K562 (cell line): ENCODE measurements around the gene ARSI. TPM values are rescaled to one million over a fixed set of nuclear protein-coding genes. Genes with fewer than 3 reads are reported as not detected.

Source experiments
- ATAC-seq: fragments of 200-7000 bp; cut with Tn5 transposase; 3 replicates; pipeline ENCODE4 v1.9.1; 2020; ENCODE audit warnings: moderate library complexity
- BruUV-seq: library from RNA; stranded (reverse); fragments of 400-500 nt; replicated peaks from 2 replicates; lab custom pipeline; 2021; lab: Mats Ljungman, UMichigan
- CTCF ChIA-PET: fragments of 300-600 bp; formaldehyde crosslinking; extraction: SDS; loops from one replicate; lab custom pipeline; 2021; ENCODE audit warnings: low intra/inter-chr PET ratio; lab: Yijun Ruan, JAX
- POLR2A ChIA-PET: fragments of 300-600, 350-650 bp; sonication (Branson Sonifier 250); formaldehyde crosslinking; extraction: SDS; loops from one replicate; lab custom pipeline; 2021; ENCODE audit warnings: antibody characterized with exemption, inconsistent platforms; lab: Yijun Ruan, JAX
- DNase-seq, 4 experiments: peaks; one replicate each; pipeline versions ENCODE4 v3.0.0 to v3.0.0-alpha.2; 2011 to 2018; ENCODE audit warnings: low spot score in 3 of 4, mixed read lengths in 3 of 4; ENCODE audit errors: extremely low read depth in 1 of 4
- FAIRE-seq: peaks from 2 replicates; lab custom pipeline; 2011; peaks lifted over from hg19 to GRCh38; lab: Jason Lieb, UNC
- H2AFZ ChIP-seq: 2 replicates; pipeline ENCODE4 v1.6.0; 2011; ENCODE audit warnings: low read depth, low read length, control low read depth, inconsistent platforms
- H3K27ac ChIP-seq: fragments of 200-600 bp; 3 replicates; pipeline ENCODE4 v1.8.0; 2011; ENCODE audit warnings: low read depth, mild to moderate bottlenecking, control low read depth, inconsistent platforms, low read length, moderate library complexity, mixed read lengths; ENCODE audit errors: extremely low read depth
- H3K27me3 ChIP-seq, 2 experiments: fragments of 300-600 bp in 1 of 2; 2 replicates in 1 of 2; 3 replicates in 1 of 2; pipeline versions ENCODE4 v1.6.0 to v1.8.0; 2011; ENCODE audit warnings: inconsistent platforms in 2 of 2, low read length in 2 of 2, mild to moderate bottlenecking in 1 of 2, mixed read lengths in 1 of 2, moderate library complexity in 1 of 2; ENCODE audit not compliant: control insufficient read depth in 2 of 2, insufficient read depth in 2 of 2
- H3K36me3 ChIP-seq: fragments of 300-600 bp; 3 replicates; pipeline ENCODE4 v1.8.0; 2011; ENCODE audit warnings: mild to moderate bottlenecking, low read length, inconsistent platforms; ENCODE audit not compliant: control insufficient read depth, insufficient read depth
- H3K4me1 ChIP-seq, 2 experiments: fragments of 200-600 bp in 1 of 2; replicated peaks in 1 of 2; 2 replicates in 1 of 2; 3 replicates in 1 of 2; pipeline versions ENCODE4 v1.5.1 to v1.8.0; 2011; ENCODE audit warnings: inconsistent platforms in 2 of 2, low read length in 2 of 2, mild to moderate bottlenecking in 1 of 2, mixed read lengths in 1 of 2, moderate library complexity in 1 of 2; ENCODE audit not compliant: control insufficient read depth in 2 of 2, insufficient read depth in 2 of 2
- H3K4me2 ChIP-seq: 2 replicates; pipeline ENCODE4 v1.6.1; 2011; ENCODE audit warnings: low read length, control low read depth, inconsistent platforms, mixed read lengths; ENCODE audit not compliant: insufficient read depth
- H3K4me3 ChIP-seq: fragments of 200-600 bp; sonication (generic), shearing (Covaris generic); 2 replicates; pipeline ENCODE4 v1.5.1; 2016; ENCODE audit warnings: control low read depth, inconsistent platforms
- H3K79me2 ChIP-seq: fragments of 200-600 bp; 3 replicates; pipeline ENCODE4 v1.8.0; 2011; ENCODE audit warnings: low read length, inconsistent platforms; ENCODE audit not compliant: control insufficient read depth, insufficient read depth
- H3K9ac ChIP-seq, 2 experiments: 2 replicates each; pipeline versions ENCODE4 v1.6.0 to v1.6.1; 2011; ENCODE audit warnings: low read depth in 2 of 2, low read length in 2 of 2, control low read depth in 1 of 2, inconsistent platforms in 1 of 2, mild to moderate bottlenecking in 1 of 2, mixed read lengths in 1 of 2; ENCODE audit not compliant: insufficient read depth in 1 of 2
- H3K9me1 ChIP-seq: one replicate; pipeline ENCODE4 v1.6.0; 2011; ENCODE audit warnings: inconsistent platforms, mild to moderate bottlenecking, low read length, moderate library complexity; ENCODE audit not compliant: control insufficient read depth, insufficient read depth
- H3K9me3 ChIP-seq: replicated peaks from 2 replicates; pipeline ENCODE4 v1.5.1; 2011; ENCODE audit warnings: low read depth, low read length, inconsistent platforms; ENCODE audit not compliant: control insufficient read depth, insufficient read depth
- H4K20me1 ChIP-seq: replicated peaks from 2 replicates; pipeline ENCODE4 v1.6.1; 2011; ENCODE audit warnings: low read length, inconsistent platforms, mixed read lengths; ENCODE audit not compliant: control insufficient read depth, insufficient read depth
- CEBPB ChIP-seq: fragments of 450-650 bp; IDR thresholded peaks from 2 replicates; pipeline ENCODE4 v1.6.1; 2016; ENCODE audit warnings: missing genetic modification characterization, missing compliant biosample characterization
- CHD2 ChIP-seq: IDR thresholded peaks from 2 replicates; pipeline ENCODE4 v1.6.1; 2011; ENCODE audit warnings: low read depth, low read length
- CSDE1 ChIP-seq, 2 experiments: fragments of 450-650 bp; IDR thresholded peaks; 2 replicates each; pipeline ENCODE4 v1.6.1; 2016; ENCODE audit warnings: mild to moderate bottlenecking in 1 of 2
- CTBP1 ChIP-seq: fragments of 450-650 bp; IDR thresholded peaks from 2 replicates; pipeline ENCODE4 v1.6.1; 2016; ENCODE audit warnings: borderline replicate concordance
- KDM1A ChIP-seq, 2 experiments: fragments of 450-650 bp; IDR thresholded peaks; 2 replicates each; pipeline ENCODE4 v1.6.1; 2016; ENCODE audit warnings: mild to moderate bottlenecking in 2 of 2
- NCOA2 ChIP-seq, 2 experiments: fragments of 450-650 bp; IDR thresholded peaks; 2 replicates each; pipeline ENCODE4 v1.6.1; 2018; ENCODE audit warnings: mild to moderate bottlenecking in 2 of 2, moderate library complexity in 1 of 2; ENCODE audit not compliant: partially characterized antibody in 2 of 2
- RCOR1 ChIP-seq, 2 experiments: IDR thresholded peaks; 2 replicates each; pipeline ENCODE4 v1.6.1; 2012; ENCODE audit warnings: low read depth in 2 of 2, low read length in 2 of 2, borderline replicate concordance in 1 of 2, improper control_type of control experiment in 1 of 2
- RFX1 ChIP-seq: fragments of 450-650 bp; IDR thresholded peaks from 2 replicates; pipeline ENCODE4 v1.6.1; 2016; ENCODE audit warnings: mild to moderate bottlenecking, moderate library complexity
- WGBS: fragments of 100-300 bp; shearing (Covaris generic); methylation state at CpG from one replicate; pipeline ENCODE4 v1.1.6; 2016; ENCODE audit warnings: low coverage, mixed read lengths; ENCODE audit not compliant: insufficient coverage; ENCODE audit errors: missing lambda C conversion rate; 5-methylcytosine and 5-hydroxymethylcytosine counted together
- in situ Hi-C: fragments of 300-500 bp; cut with MboI; formaldehyde crosslinking; loops from 4 replicates; pipeline ENCODE4 v1.15.0; 2018; ENCODE audit warnings: inconsistent platforms, mixed read lengths
- intact Hi-C: fragments of 100-400 bp; cut with micrococcal nuclease; formaldehyde crosslinking; loops from 2 replicates; pipeline ENCODE4 v1.14.2; 2022
- polyA plus RNA-seq, 8 experiments: library from polyadenylated mRNA; depleted of rRNA in 4 of 8; stranded (reverse) in 5 of 8; unstranded in 3 of 8; fragments of >200 nt; fragmentation: Nextera tagmentation in 2 of 8; fragmentation: Illumina TruSeq in 1 of 8; extraction: Ambion mirVana in 2 of 8; extraction: Trizol in 1 of 8; gene quantifications; 2 replicates each; pipeline versions ENCODE4 v1.2.1 to v1.2.3, GENCODE V29; 2011 to 2014; ENCODE audit warnings: inconsistent platforms in 1 of 8, missing spikeins in 1 of 8
- total RNA-seq, 7 experiments: library from RNA; depleted of rRNA in 6 of 7; stranded (reverse); fragments of >200 nt in 6 of 7; fragmentation: Illumina TruSeq in 2 of 7; extraction: Trizol in 2 of 7; gene quantifications; 2 replicates each; pipeline versions ENCODE4 v1.2.1 to v1.2.3, GENCODE V29; 2011 to 2021; ENCODE audit warnings: low replicate concordance in 1 of 7
- TF ChIP-seq, protein P1 (sequence below), 3 experiments: fragments of 200-800 bp in 1 of 3; sonication (Bioruptor generic) in 1 of 3; sonication (generic) in 1 of 3; formaldehyde crosslinking in 1 of 3; IDR thresholded peaks; 2 replicates each; pipeline versions ENCODE4 v1.6.1 to v1.8.0; 2016 to 2022; ENCODE audit warnings: mild to moderate bottlenecking in 2 of 3, missing compliant biosample characterization in 2 of 3, missing genetic modification characterization in 2 of 3, missing genetic modification reagents in 1 of 3
- TF ChIP-seq, protein P2 (sequence below): sonication (generic); formaldehyde crosslinking; IDR thresholded peaks from 2 replicates; pipeline ENCODE4 v1.8.0; 2023; ENCODE audit warnings: mild to moderate bottlenecking, missing genetic modification reagents
- TF ChIP-seq, protein P3 (sequence below): sonication (generic); formaldehyde crosslinking; IDR thresholded peaks from 2 replicates; pipeline ENCODE4 v1.9.0; 2022; ENCODE audit warnings: mild to moderate bottlenecking, missing genetic modification reagents
- TF ChIP-seq, protein P4 (sequence below): fragments of 250-450 bp; sonication (Bioruptor Pico); IDR thresholded peaks from 2 replicates; pipeline ENCODE4 v1.9.0; 2021; ENCODE audit warnings: mild to moderate bottlenecking

The ARSI gene
- total and polyA plus RNA-seq, 9 of the 15 experiments (the other 6 are each of a cell fraction or from before 2014, with no cell fraction given), result 0.04 to 0.07 TPM; not detected in 7

DNA sequence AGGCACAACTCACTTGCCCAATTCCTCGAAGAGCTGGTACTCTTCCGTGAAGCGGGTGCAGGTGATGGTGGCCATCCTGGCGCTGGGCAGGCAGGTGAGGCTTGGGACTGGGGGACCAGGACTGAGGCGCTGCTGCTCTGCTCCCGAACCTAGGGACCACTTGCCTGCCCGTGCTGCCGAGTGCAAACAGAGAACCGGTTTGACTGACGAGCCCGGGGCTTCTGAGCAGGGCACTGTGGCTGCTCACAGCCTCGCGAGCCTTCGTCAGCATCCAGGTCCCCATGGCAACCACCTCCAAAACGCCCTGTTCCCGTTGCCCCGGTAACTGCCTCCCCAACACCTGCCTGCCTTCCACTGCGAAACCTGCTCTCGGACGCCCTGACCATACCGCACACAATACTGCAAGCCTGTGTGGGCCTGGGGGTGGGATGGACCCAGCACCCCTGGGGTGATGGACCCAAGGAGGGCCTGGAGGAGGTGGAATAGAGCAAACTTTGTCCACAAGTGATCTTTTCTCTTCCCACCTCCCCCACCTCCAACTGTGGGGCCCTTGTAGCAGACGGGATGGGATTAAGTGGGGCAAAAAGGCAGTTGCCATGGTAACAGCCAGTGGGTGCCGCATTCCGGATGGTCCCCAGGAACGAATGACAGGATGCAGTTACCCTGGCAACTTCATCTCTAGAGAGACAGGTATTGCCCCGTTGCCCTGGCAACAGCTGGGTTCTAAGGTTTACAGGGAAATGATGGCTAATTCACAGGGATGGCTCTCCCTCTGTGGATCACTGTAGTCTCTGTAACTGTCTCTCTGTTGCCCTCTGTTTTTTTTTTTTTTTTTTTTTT lies 12.9 kb downstream of the ARSI start, which contains the start of gene CAMK2A:
Gene CAMK2A, minus strand, starts transcription at position 223 of the 840 bp plus-strand sequence. Its CDS starts 148 bp downstream, at position 75.
- peak in 3 of 4 experiments; percentile 29 to 50 (median 49) for DNase-seq
- no peak within 1 kb of the TSS for H3K4me2 ChIP-seq
- peaks cover 12% of the 10 kb centered on the region for H3K9me1 ChIP-seq
- no peaks in the 10 kb centered on the region for H3K79me2 ChIP-seq
- H3K9me3 ChIP-seq, result no peaks in the 10 kb centered on the region
- no TSS peak for BruUV-seq
- peak; percentile 9; the same call in 1 of the 3 replicates for ATAC-seq
- intact Hi-C loops, result no loop called here
- peaks cover 0 to 44% of the 10 kb centered on the region in 2 experiments; a peak in 4 of 5 replicates for H3K27me3 ChIP-seq
- H3K9ac ChIP-seq, result no peak within 1 kb of the TSS
- FAIRE-seq, result no peak
- in situ Hi-C loops, result no loop called here
- ChIA-PET POLR2A (interaction anchor here (0.7 kb wide), 1 partner anchor 572 kb away, joined by 3 read pairs; no protein-coding TSS in a partner anchor), CTCF (no interaction called here)
- H2AFZ ChIP-seq, result no peak within 1 kb of the TSS
- no peak within 1 kb of the TSS for H3K4me3 ChIP-seq
- H3K27ac ChIP-seq, result no peak within 1 kb of the TSS
- WGBS, result 3% methylated on average over 24 of the region's 26 CpGs
- no peaks in the 10 kb centered on the region for H3K36me3 ChIP-seq
- H3K4me1 ChIP-seq, result peaks cover 22 to 29% of the 10 kb centered on the region in 2 experiments; a peak in 4 of 5 replicates
- H4K20me1 ChIP-seq, result no peaks in the 10 kb centered on the region
- TF ChIP-seq CTBP1 (peak; percentile 74; the same call in 1 of the 2 replicates), CSDE1 (IDR thresholded peaks at IDR 0.05) (peak in 1 of 2 experiments; percentile 66; a peak in 1 of 4 replicates), RFX1 (peak; percentile 93), CEBPB (tag) (no peak), RCOR1 (IDR thresholded peaks at IDR 0.05; ENCODE audit: borderline replicate concordance in 1 of 2, low read depth in 2 of 2, low read length in 2 of 2) (peak in 1 of 2 experiments; percentile 50; a peak in 2 of 4 replicates), NCOA2 (IDR thresholded peaks at IDR 0.05; ENCODE audit: partially characterized antibody in 2 of 2) (no peak), CHD2 (peak; percentile 54; the same call in 1 of the 2 replicates), KDM1A (IDR thresholded peaks at IDR 0.05) (peak; percentile 52 to 67; a peak in 2 of 4 replicates)
- TF ChIP-seq, protein P1, sequence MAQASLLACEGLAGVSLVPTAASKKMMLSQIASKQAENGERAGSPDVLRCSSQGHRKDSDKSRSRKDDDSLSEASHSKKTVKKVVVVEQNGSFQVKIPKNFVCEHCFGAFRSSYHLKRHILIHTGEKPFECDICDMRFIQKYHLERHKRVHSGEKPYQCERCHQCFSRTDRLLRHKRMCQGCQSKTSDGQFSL (CRISPR knock-in tag; IDR thresholded peaks at IDR 0.05), result no peak
- TF ChIP-seq, protein P1 (tag; IDR thresholded peaks at IDR 0.05), result no peak
- TF ChIP-seq, protein P2, sequence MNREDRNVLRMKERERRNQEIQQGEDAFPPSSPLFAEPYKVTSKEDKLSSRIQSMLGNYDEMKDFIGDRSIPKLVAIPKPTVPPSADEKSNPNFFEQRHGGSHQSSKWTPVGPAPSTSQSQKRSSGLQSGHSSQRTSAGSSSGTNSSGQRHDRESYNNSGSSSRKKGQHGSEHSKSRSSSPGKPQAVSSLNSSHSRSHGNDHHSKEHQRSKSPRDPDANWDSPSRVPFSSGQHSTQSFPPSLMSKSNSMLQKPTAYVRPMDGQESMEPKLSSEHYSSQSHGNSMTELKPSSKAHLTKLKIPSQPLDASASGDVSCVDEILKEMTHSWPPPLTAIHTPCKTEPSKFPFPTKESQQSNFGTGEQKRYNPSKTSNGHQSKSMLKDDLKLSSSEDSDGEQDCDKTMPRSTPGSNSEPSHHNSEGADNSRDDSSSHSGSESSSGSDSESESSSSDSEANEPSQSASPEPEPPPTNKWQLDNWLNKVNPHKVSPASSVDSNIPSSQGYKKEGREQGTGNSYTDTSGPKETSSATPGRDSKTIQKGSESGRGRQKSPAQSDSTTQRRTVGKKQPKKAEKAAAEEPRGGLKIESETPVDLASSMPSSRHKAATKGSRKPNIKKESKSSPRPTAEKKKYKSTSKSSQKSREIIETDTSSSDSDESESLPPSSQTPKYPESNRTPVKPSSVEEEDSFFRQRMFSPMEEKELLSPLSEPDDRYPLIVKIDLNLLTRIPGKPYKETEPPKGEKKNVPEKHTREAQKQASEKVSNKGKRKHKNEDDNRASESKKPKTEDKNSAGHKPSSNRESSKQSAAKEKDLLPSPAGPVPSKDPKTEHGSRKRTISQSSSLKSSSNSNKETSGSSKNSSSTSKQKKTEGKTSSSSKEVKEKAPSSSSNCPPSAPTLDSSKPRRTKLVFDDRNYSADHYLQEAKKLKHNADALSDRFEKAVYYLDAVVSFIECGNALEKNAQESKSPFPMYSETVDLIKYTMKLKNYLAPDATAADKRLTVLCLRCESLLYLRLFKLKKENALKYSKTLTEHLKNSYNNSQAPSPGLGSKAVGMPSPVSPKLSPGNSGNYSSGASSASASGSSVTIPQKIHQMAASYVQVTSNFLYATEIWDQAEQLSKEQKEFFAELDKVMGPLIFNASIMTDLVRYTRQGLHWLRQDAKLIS (CRISPR knock-in tag), result no peak
- TF ChIP-seq, protein P3, sequence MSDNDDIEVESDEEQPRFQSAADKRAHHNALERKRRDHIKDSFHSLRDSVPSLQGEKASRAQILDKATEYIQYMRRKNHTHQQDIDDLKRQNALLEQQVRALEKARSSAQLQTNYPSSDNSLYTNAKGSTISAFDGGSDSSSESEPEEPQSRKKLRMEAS (CRISPR knock-in tag), result 0 out of 2 replicates have a peak, but pooled peaks have one; percentile 41
- TF ChIP-seq, protein P4, sequence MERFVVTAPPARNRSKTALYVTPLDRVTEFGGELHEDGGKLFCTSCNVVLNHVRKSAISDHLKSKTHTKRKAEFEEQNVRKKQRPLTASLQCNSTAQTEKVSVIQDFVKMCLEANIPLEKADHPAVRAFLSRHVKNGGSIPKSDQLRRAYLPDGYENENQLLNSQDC (CRISPR knock-in tag), result no peak
- TF ChIP-seq, all 486 proteins: peak for 7
